ENCODE data around the gene CDC25B. TPM values are rescaled to one million over a fixed set of nuclear protein-coding genes. Genes with fewer than 3 reads are reported as not detected.

CDC25B gene
- total and polyA plus RNA-seq, 2 of the 13 experiments (the other 11 are each of a cell fraction or from before 2014, with no cell fraction given) = 14.5 to 19.4 TPM

GRCh38 chr20:3796477-3797225, 541 bp downstream of the CDC25B start (continued):
- TF ChIP-seq ZBTB14 (CRISPR knock-in tag; IDR thresholded peaks at IDR 0.05) (no peak), MAZ (IDR thresholded peaks at IDR 0.05; ENCODE audit: borderline replicate concordance, low read depth, low read length) (no peak), MAZ (CRISPR knock-in tag; IDR thresholded peaks at IDR 0.05; ENCODE audit: low read depth) (no peak), ZBTB20 (CRISPR knock-in tag; IDR thresholded peaks at IDR 0.05; ENCODE audit: borderline replicate concordance, low read depth) (0 out of 2 replicates have a peak, but pooled peaks have one; percentile 21), ZSCAN30 (CRISPR knock-in tag; IDR thresholded peaks at IDR 0.05) (no peak), CREM (IDR thresholded peaks at IDR 0.05) (no peak), CREM (CRISPR knock-in tag; IDR thresholded peaks at IDR 0.05) (no peak), MIER2 (CRISPR knock-in tag; IDR thresholded peaks at IDR 0.05) (no peak), ZFP82 (CRISPR knock-in tag; IDR thresholded peaks at IDR 0.05; ENCODE audit: borderline replicate concordance) (no peak), HHEX (CRISPR knock-in tag; IDR thresholded peaks at IDR 0.05) (no peak), HNRNPLL (IDR thresholded peaks at IDR 0.05; ENCODE audit: low read depth, low read length, poor library complexity, severe bottlenecking) (no peak), ZNF451 (CRISPR knock-in tag; IDR thresholded peaks at IDR 0.05) (0 out of 2 replicates have a peak, but pooled peaks have one; percentile 39), PAF1 (CRISPR knock-in tag; IDR thresholded peaks at IDR 0.05) (no peak), ZNF883 (CRISPR knock-in tag; IDR thresholded peaks at IDR 0.05; ENCODE audit: not compliant biosample characterization) (no peak), HMG20B (CRISPR knock-in tag; conservative IDR thresholded peaks at IDR 0.05) (no peak), ZNF280D (CRISPR knock-in tag; IDR thresholded peaks at IDR 0.05) (peak; percentile 51; the same call in 1 of the 2 replicates), TCF7 (IDR thresholded peaks at IDR 0.05; ENCODE audit: low read depth) (no peak), RFX3 (CRISPR knock-in tag; IDR thresholded peaks at IDR 0.05) (no peak), ZNF317 (CRISPR knock-in tag; IDR thresholded peaks at IDR 0.05) (no peak), DMAP1 (CRISPR knock-in tag; IDR thresholded peaks at IDR 0.05) (no peak), ELK4 (CRISPR knock-in tag; IDR thresholded peaks at IDR 0.05; ENCODE audit: borderline replicate concordance) (no peak), FOXP4 (CRISPR knock-in tag; IDR thresholded peaks at IDR 0.05) (0 out of 2 replicates have a peak, but pooled peaks have one; percentile 8), ZNF572 (CRISPR knock-in tag; IDR thresholded peaks at IDR 0.05) (0 out of 2 replicates have a peak, but pooled peaks have one; percentile 10), ZNF124 (CRISPR knock-in tag; IDR thresholded peaks at IDR 0.05) (no peak)

Data from HepG2 (cell line).